Effector memory CD4-positive, alpha-beta T cell (primary cell): Measurements from ENCODE around the gene MEST.
"Not testable (repeated sequence)": the region's sequence is repeated elsewhere in the genome, so short reads cannot be mapped to it uniquely, and the experiment has no call there.

Source experiments
- DNase-seq, 3 donors: peaks; one replicate each; pipeline ENCODE4 v3.0.0-alpha.2; 2020
- H3K27ac ChIP-seq: 2 replicates; pipeline ENCODE4 v1.7.0; 2013; ENCODE audit warnings: mild to moderate bottlenecking, low read length, moderate library complexity; ENCODE audit not compliant: insufficient read depth, poor library complexity, severe bottlenecking
- H3K27me3 ChIP-seq: replicated peaks from 2 replicates; pipeline ENCODE4 v1.7.0; 2013; ENCODE audit warnings: mild to moderate bottlenecking, low read length; ENCODE audit not compliant: insufficient read depth, control insufficient read depth, poor library complexity, severe bottlenecking
- H3K36me3 ChIP-seq: 2 replicates; pipeline ENCODE4 v1.7.0; 2013; ENCODE audit warnings: mild to moderate bottlenecking, low read length, moderate library complexity; ENCODE audit not compliant: control insufficient read depth, insufficient read depth
- H3K4me1 ChIP-seq: 2 replicates; pipeline ENCODE4 v1.7.0; 2013; ENCODE audit warnings: low read length, mild to moderate bottlenecking; ENCODE audit not compliant: control insufficient read depth, insufficient read depth, poor library complexity, severe bottlenecking
- H3K4me3 ChIP-seq: 2 replicates; pipeline ENCODE4 v1.7.0; 2013; ENCODE audit warnings: low read length, low read depth, mild to moderate bottlenecking; ENCODE audit not compliant: insufficient read depth, poor library complexity, severe bottlenecking
- H3K9me3 ChIP-seq: 2 replicates; pipeline ENCODE4 v1.7.0; 2013; ENCODE audit warnings: mild to moderate bottlenecking, low read length, moderate library complexity; ENCODE audit not compliant: control insufficient read depth
- total RNA-seq, 3 donors: gene quantifications; one replicate each; lab custom pipeline; 2026; lab: John Stamatoyannopoulos, UW

The MEST gene, protein sequence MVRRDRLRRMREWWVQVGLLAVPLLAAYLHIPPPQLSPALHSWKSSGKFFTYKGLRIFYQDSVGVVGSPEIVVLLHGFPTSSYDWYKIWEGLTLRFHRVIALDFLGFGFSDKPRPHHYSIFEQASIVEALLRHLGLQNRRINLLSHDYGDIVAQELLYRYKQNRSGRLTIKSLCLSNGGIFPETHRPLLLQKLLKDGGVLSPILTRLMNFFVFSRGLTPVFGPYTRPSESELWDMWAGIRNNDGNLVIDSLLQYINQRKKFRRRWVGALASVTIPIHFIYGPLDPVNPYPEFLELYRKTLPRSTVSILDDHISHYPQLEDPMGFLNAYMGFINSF
- 1.7 to 4.5 (median 1.9) reads per million in 3 donors for total RNA-seq

DNA sequence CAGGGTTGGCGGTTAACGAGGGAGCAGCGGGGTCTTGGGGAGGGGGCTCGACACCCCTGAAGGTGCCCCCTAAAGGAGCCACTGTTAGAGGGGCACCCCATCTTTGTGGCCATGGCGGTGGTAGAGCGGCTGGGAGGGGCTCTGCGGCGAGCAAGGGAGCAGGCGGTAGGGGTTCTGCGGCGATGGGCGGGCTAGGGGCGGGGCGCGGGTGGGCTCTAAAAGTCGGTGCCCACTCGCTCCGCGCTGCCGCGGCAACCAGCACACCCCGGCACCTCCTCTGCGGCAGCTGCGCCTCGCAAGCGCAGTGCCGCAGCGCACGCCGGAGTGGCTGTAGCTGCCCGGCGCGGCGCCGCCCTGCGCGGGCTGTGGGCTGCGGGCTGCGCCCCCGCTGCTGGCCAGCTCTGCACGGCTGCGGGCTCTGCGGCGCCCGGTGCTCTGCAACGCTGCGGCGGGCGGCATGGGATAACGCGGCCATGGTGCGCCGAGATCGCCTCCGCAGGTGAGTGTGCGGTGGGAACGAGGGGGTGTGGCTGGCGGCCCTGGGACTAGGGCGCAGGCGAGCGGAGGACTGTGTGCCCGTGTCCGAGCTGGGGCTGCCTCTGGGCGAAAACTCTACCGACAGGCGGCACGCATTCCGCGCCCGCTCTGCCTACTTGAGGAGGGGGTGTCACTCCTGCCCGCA lies at the start of gene MEST:
TSS of gene MEST (plus strand) at position 245 of the 682 bp plus-strand sequence. CDS start at position 474, 229 bp downstream.
- peaks cover 10% of the 10 kb centered on the region for H3K4me1 ChIP-seq
- H3K27me3 ChIP-seq: peaks cover 6% of the 10 kb centered on the region
- no peak for DNase-seq
- H3K4me3 ChIP-seq: no peak within 1 kb of the TSS
- H3K27ac ChIP-seq: no peak within 1 kb of the TSS
- no peaks in the 10 kb centered on the region for H3K9me3 ChIP-seq
- H3K36me3 ChIP-seq: no peaks in the 10 kb centered on the region

DNA sequence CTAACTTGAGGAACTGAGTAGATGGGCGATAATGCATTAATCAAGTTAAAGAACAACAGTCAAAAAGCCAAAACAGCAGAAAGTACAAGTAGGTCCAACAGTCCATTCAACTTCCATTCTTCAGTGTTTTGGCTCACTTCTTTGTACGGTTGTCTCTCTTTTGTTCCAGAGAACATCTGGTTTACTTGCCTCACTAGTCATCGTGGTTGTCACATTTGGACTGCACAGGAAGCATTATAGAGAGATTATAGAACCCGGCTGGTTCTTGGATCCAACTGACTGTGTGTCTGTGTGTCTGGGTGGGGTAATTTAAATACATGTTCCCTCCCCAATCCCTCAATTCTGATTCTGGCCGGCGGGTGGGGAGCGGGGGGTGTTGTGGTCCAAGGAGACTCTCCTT lies 49.3 kb upstream of the MEST start:
- Histone ChIP-seq H3K27me3 (no peaks in the 10 kb centered on the region), H3K4me1 (peaks cover 3% of the 10 kb centered on the region), H3K9me3 (no peaks in the 10 kb centered on the region), H3K4me3 (no peak overlapping the region), H3K27ac (no peak overlapping the region), H3K36me3 (no peaks in the 10 kb centered on the region)
- DNase-seq: no peak

DNA sequence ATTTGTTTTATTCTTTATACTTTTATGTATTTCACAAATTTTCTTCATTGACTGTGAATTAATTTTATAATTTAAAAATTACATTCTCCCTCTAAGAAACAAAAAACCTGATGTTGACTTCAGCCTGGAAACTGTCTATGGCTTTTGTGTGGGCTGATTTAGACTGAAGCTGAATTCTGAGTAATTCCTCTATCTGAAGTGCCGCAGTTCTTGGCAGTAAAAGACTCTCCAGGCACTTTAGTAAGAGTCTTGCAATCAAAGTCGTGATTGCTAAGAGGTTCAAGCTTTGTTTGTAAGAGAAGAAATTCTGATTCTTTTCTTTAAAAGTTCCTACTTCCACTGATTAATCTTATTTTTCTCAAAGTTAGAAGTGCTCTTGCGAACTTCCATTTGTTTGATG lies 47.7 kb upstream of the MEST start:
- Histone ChIP-seq H3K4me1 (peaks cover 3% of the 10 kb centered on the region), H3K27ac (no peak overlapping the region), H3K27me3 (no peaks in the 10 kb centered on the region), H3K9me3 (no peaks in the 10 kb centered on the region), H3K36me3 (no peaks in the 10 kb centered on the region), H3K4me3 (no peak overlapping the region)
- DNase-seq: no peak

- Histone ChIP-seq H3K27ac (no peak overlapping the region), H3K27me3 (no peaks in the 10 kb centered on the region), H3K9me3 (no peaks in the 10 kb centered on the region), H3K36me3 (no peaks in the 10 kb centered on the region), H3K4me3 (no peak overlapping the region), H3K4me1 (peaks cover 3% of the 10 kb centered on the region)
- no peak for DNase-seq
Observed at GRCh38 chr7:130444751-130445407, 47.0 kb upstream of the MEST start.

DNA sequence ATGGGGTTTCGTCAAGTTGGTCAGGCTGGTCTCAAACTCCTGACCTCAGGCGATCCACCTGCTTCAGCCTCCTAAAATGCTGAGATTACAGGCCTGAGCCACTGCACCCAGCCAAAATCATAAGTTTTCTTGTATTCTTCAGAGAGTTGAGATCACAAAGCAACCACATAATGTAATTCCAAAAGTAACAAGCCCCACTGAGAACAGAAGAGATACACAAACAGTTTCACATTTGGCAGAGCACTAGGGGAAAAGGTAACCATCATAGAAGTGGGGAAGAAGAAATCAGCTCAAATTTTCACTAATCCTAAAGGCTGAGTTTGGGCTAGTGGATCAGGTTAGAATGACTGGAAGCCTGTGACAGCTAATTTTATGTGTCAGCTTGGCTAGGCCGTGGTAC lies 45.6 kb upstream of the MEST start:
- no peaks in the 10 kb centered on the region for H3K36me3 ChIP-seq
- no peak overlapping the region for H3K27ac ChIP-seq
- H3K27me3 ChIP-seq: no peaks in the 10 kb centered on the region
- H3K9me3 ChIP-seq: no peaks in the 10 kb centered on the region
- no peaks in the 10 kb centered on the region for H3K4me1 ChIP-seq
- no peak for DNase-seq
- no peak overlapping the region for H3K4me3 ChIP-seq

DNA sequence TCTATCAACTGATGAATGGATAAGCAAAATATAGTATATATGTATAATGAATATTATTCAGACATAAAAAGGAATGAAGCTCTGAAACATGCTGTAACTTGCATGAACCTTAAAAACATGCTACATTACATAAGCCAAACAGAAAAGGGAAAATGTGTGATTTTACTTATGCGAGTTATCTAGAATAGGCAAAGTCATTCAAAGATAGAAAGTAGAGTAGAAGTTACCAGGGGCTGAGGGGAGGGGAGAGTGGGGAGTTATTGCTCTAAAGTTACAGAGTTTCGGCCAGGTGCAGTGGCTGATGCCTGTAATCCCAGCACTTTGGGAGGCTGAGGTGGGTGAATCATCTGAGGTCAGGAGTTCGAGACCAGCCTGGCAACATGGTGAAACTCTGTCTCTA lies 40.5 kb upstream of the MEST start:
- DNase-seq, H3K4me1 ChIP-seq, H3K27ac ChIP-seq, H3K27me3 ChIP-seq, H3K36me3 ChIP-seq, H3K9me3 ChIP-seq, H3K4me3 ChIP-seq: not testable (repeated sequence)

DNA sequence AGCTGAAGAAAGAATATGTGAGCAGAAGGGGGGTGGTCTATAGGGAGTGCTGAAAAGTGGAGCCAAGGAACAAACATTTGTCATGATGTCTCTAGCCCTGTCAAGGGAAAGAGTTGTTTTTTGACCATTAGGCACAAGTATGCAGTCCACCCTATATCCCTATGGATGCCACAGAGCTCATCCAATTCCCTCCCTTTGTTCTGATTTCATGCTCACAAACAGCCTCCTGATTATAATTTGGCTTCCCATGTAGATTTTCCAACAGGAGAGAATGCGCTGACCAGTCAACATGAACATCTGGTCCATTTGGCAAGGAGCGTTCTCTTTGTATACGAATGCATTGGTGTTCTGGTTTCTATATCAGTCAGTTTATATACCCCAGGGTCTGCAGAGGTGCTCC lies 38.9 kb upstream of the MEST start:
- no peaks in the 10 kb centered on the region for H3K4me1 ChIP-seq
- H3K27ac ChIP-seq: no peak overlapping the region
- no peaks in the 10 kb centered on the region for H3K27me3 ChIP-seq
- H3K36me3 ChIP-seq: no peaks in the 10 kb centered on the region
- H3K9me3 ChIP-seq: no peaks in the 10 kb centered on the region
- H3K4me3 ChIP-seq: no peak overlapping the region
- no peak for DNase-seq

GRCh38 chr7:130454959-130455358 lies 36.9 kb upstream of the MEST start:
- Histone ChIP-seq H3K4me1 (no peaks in the 10 kb centered on the region), H3K27me3 (no peaks in the 10 kb centered on the region), H3K27ac (no peak overlapping the region), H3K9me3 (no peaks in the 10 kb centered on the region), H3K36me3 (no peaks in the 10 kb centered on the region), H3K4me3 (no peak overlapping the region)
- DNase-seq: no peak

GRCh38 chr7:130458257-130458656 lies 33.6 kb upstream of the MEST start:
- H3K4me3 ChIP-seq: no peak overlapping the region
- no peaks in the 10 kb centered on the region for H3K36me3 ChIP-seq
- H3K27ac ChIP-seq: no peak overlapping the region
- H3K9me3 ChIP-seq: no peaks in the 10 kb centered on the region
- H3K4me1 ChIP-seq: no peaks in the 10 kb centered on the region
- H3K27me3 ChIP-seq: no peaks in the 10 kb centered on the region
- no peak for DNase-seq

- Histone ChIP-seq H3K4me3 (no peak overlapping the region), H3K27ac (no peak overlapping the region), H3K36me3 (no peaks in the 10 kb centered on the region), H3K4me1 (no peaks in the 10 kb centered on the region), H3K27me3 (no peaks in the 10 kb centered on the region), H3K9me3 (no peaks in the 10 kb centered on the region)
- no peak for DNase-seq
Observed at GRCh38 chr7:130461272-130461671, 30.6 kb upstream of the MEST start.
